NCI-H510A (cell line): ENCODE data around the gene OR10A3.

Experiments
- DNase-seq: peaks from one replicate; lab custom pipeline; 2025; lab: John Stamatoyannopoulos, UW

The OR10A3 gene

DNA sequence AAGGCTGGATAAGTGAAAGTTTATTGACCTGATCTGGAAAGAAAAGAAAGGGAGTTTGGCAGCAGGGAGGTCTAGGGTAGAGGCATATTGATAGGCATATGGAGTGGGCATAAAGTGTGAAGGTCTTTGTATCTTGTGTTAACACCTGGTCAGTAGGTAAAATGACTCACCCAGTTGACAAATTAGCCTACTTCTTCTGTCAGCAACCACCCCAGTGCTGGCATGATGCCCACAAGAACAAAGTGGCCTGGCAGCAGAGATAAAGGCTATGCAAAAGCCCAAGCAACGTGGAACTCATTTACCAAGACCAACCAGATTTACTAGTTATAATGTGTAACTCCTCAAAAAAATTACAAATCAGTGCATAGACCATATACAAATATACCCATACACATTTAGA is 4.9 kb downstream of the OR10A3 start:
- no peak for DNase-seq

DNA sequence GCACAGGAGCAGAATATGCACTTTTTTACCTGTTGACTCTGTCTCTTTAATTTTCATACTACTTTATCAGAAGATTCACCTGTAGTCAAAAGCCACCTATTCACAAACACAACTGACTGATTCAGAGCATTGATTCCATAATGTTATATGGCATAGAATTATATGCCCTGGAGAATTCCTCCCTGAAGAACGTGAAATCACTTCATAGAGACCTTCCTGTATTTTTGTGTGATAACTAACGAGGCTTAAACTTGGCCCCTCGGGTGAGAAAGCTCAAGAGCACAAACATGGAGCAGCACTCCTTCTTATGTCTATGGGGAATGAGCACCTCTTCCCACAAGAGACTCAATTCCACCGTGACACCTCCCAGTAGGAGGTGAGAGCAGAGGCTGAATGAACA is 10.3 kb downstream of the OR10A3 start, which contains the start of gene OR10A6:
TSS of gene OR10A6 (minus strand) at position 101 of the 400 bp plus-strand sequence. CDS start 2,606 bp downstream, outside the sequence.
- DNase-seq, result no peak

DNA sequence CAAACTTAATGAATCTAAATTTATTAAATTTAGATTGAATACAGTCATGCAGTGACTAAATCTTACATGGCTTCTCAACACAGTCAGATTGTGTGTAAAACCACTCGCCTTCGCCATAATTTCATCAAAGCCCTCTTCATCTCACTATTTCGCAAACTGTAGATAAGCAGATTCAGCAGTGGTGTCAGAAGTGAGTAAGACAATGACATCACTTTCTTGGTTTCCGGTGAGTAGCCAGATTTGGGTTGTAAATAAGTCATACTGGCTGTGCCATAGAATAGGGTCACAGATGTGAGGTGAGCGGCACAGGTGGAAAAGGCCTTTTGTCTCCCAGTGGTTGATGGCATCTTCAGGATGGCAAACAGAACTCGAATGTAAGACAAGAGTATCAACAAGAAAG is 13.9 kb downstream of the OR10A3 start:
- no peak for DNase-seq

DNA sequence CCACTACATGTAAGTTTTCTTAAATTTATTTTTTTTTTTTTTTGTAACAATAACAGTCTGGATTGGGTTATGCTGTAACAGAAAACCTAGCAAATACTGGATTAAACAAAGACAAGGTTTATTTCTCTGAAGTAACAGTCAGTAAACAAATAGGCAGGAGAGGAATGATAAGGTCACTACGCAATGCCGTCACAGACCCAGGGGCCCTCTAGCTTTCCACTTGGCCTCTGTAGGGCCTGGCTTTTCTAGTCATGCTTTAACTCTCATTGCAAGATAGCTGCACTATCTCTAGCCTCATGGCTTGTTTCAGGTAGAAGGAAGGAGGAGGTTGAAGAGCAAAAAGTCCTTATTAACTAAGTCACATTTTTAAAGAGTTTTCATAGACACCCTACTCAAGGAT is 17.0 kb downstream of the OR10A3 start:
- DNase-seq, result no peak

DNA sequence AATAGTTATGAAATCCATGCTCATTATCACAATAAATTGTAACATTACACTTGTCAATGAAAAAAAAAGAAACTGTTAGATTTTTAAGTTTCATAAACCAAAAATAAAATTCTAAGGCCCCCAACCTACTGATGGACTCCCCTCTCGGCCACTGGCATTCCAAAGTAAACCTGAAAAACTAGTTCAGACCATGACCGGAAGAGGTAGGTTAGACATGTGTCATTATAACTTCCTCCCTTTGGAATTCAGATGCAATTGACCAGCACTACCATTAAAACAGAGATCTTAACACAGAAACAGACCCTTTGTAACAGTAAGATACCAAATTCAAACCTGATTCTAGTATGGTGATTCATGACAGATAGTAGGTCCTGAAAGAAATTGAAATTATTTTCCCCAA is 23.4 kb downstream of the OR10A3 start:
- DNase-seq, result no peak

DNA sequence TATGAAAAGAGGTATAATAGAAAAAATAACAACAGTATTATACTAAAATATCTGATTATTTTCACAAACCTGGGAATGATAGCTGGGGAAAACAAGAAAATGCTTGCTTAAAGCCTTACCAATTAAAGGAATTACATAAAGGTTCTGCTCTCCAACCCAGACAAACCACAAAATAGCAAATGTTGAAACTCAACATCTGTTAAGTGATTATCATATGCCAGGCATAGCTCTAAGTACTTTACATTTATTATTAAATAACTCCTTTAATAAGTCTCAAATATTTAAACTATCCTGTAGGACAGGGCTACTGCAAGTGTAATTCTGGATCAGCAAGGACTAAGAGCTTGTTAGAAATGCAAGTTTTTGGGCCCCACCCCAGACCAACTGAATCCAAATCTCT is 30.5 kb downstream of the OR10A3 start:
- no peak for DNase-seq

DNA sequence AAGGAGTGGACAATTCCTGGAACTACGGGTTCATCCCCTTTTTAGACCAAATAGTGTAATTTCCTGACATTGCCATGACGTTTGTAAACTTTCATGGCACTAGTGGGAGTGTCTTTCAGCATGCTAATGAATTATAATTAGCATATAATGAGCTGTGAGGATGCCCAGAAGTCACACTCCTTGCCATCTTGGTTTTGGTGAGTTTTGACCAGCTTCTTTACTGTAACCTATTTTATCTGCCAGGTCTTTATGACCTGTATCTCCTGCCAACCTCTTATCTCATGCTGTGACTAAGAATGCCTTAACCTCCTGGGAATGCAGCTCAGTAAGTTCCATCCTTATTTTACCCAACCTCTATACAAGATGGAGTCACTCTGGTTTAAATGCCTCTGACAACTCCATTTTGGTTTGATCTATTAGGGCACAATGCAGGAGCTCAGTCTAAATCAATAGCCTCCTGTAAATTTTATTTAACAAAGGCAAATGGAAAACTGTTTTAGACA is 31.2 kb downstream of the OR10A3 start:
- no peak for DNase-seq

DNA sequence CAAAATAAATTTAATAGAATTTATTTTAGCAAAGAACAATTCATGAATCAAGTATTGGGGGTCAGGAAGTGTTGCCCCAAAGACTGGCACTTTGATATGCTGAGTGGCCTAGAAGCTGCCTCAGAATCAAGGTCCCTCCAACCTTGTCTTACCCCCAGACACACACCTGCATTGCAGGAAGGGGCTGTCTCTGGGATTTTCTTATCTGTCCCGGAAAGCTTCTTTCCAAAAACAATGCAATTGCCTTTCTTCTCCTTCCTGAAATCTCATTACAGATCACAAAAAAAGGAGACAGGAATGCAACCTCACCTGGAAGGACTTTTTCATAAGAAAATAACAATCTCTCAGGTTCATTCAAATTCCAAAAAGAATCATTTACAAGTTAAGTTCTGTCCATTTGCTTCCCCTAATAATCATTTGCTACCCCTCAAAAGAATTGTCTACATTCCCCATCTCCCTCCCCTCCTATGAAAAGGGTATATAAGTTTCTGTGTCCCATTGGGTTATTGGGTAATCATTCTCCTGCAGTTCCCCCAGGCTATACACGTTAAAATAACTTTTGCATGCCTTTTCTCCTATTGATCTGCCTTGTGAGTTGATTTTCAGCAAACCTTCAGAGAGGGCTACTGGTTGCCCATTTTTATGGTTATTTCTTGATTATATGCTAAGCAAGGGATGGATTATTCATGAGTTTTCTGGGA is 31.8 kb downstream of the OR10A3 start:
- no peak for DNase-seq

DNA sequence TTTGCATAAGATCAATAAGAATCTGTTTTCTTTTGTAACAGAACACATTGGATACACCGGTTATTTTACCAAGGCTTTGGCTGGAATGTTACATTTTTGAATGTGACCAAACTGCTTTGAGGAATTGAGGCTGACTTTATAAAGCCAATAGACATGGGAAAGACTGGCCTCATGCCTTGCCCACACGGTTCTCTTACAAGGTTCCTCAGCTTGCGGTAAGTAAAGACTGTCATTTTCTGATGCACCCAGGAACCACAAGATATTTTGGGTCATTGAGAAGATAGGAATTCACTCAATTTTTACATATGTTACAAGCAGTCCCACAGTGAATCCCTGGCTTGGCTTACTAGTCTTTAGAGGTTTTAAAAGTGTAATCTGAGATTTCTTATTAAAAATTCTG is 34.4 kb downstream of the OR10A3 start:
- DNase-seq, result no peak

DNA sequence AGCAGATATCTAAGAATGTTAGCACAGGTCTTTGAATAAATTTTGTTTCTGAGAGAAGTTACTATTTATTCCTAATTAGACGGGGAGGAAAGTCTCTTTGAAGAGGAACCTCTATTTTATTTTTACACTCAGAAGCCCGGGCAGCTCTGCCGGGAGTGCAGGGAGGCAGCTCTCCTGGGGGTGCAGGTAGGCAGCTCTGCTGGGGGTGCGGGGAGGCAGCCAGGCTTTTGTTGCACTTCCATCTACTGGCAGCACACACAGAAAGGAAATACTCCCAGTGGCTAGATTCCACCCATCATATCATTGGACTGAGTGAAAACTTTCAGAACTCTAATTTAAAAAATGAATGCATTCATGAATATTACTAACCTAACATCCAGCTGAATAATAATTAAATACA is 35.0 kb downstream of the OR10A3 start:
- no peak for DNase-seq

DNA sequence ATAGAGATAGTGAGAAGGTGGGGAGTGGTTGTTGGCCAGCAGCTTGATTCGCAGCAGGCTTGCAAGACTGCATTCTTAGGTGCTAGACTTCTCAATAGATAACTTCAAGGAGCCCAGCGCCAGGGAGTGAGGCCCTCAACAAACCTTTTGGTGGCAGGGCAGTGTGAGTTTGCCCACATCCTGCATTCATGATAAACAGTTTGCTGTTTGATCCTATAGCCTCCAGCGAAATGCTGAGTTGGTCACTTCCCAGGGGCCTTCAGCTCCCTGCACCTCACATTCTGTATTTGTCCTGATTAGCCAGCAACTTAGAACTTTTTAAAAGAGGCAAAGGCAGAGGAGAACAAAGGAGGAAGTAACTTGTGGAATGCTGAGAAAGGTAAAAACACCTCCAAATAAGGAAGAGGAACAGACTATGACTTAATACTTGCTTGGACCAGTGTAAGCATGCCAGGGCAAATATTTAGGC is 35.5 kb downstream of the OR10A3 start:
- DNase-seq, result no peak

DNA sequence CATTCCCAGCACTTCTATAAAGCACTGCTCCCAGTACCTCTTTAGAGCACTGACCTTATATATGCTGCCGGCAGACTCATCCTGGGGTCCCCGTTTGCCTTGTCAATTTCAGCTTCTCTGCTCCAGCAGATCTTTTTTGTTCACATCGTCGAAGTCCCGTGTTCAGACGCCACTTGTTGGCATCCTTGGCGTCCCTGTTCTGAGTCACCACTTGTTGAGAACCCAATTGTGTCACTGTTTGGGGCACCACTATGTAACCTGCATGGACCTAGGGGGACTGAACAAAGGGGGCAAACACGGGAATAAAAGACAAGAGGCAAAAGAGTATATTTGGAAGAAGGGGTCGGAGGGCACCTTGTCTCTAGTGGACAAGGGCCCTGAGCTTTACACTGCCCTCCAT is 36.0 kb downstream of the OR10A3 start:
- DNase-seq, result no peak

DNA sequence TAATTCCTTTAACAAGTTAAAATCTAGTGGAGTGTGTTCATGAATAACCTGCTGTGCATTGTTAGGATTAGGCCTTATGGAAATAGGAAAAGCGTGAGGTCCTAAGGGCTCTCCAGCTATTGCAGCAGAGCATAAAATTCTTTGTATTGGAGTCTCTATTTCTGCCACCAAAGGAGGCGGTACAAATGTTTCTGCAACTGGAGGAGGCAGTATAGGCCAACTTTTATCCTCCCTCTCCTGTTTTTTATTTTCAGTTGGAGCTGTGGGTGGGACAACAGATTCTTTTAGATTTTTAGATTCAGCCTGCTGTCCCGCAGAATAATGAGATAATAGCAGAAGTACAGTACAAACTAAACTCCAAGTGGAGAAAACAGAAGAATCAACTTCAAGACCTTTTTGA is 36.6 kb downstream of the OR10A3 start:
- DNase-seq, result no peak

DNA sequence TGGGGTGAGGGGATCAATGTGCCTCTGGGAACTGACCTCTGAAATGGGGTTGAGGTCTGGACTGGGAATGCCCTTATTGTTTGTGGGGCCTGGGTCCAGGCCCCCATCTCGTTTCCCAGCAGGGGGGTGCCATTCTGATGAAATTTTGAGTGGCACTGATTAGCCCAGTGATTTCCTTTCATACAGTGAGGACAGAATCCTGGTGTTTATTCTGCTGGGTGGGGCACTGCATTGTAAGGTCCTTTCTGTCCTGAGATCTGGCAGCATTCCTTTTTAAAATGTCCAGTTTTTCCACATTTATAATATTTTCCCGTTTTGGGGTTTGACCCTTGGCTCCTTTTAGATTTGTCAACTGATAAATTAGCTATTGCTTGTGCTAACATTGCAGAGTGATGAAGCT is 37.6 kb downstream of the OR10A3 start:
- no peak for DNase-seq

DNA sequence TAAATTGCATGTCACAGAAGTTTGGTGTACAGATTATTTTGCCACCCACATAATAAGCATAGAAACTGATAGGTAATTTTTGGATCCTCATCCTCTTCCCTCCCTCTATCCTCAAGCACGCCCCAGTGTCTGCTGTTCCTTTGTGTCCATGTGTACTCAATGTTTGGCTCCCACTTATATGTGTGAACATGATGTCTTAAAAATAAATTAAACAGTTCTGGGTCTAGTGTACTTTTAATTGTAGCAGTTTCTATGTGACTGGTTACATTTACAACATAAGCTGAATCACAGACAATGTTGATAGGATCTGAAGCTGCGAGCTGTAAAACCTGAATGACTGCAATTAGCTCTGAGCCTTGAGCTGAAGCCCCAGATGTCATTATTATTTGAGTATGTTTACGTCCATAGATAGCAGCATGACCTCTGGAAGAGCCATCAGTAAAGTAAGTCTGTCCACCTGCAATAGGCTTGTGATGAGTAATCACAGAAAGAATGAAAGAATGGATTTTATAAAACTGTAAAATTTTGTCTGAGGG is 40.1 kb downstream of the OR10A3 start:
- DNase-seq, result no peak

DNA sequence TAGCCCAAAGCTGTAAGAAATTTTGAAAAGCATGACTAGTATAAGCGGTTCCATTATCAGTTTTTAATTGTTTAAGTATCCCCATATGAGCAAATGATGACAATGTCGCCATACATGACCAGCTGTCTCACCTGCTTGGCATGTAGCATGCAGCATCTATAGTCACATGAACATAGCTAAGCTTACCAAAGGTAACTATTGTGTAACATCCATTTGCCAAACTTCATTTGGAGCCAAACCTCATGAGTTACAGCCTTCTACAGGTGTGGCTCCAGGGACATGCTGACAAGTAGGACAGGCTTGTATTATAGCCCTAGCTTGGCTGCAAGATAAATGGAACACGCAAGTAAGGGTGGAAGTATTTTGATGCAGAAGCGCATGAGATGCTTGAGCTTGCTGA is 40.8 kb downstream of the OR10A3 start:
- no peak for DNase-seq

DNA sequence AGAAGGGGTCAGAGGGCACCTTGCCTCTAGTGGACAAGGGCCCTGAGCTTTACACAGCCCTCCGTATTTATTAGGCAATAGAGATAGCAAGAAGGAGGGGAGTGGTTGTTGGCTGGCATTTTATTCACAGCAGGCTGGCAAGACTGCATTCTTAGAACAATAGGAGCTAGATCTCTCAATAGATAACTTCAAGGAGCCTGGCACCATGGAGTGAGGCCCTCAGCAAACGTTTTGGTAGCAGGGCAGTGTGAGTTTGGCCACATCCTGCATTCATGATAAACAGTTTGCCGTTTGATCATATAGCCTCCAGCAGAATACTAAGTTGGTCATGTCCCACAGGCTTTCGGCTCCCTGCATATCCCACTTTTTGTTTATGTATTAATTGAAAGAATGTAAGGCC is 42.1 kb downstream of the OR10A3 start:
- no peak for DNase-seq

DNA sequence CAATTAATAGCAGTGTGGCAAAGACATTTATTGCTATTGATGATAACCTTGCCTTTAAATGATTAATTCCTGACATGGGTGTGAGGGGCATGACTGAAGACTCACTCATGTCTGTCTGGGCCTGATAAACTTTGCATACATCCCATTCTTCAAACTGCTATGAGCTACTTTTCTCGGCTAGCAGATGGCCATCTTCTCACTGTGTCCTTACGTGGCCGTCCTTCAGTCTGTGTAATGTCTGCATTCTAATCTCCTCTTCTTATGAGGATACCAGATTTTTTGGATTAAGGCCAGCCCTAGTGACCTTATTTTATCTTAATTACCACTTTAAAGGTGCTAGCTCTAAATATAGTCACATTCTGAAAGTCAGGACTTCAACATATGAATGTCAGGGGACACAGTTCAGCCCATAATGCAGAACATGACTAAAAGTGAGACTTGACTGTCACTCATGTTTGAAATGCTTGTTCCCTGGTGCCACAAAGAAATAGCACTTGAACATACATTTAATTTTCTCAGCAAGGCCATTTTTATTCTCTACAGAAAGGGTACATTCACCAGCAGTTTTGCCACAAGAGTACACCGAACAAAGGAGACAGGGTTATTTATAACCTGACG is 42.7 kb downstream of the OR10A3 start:
- no peak for DNase-seq

DNA sequence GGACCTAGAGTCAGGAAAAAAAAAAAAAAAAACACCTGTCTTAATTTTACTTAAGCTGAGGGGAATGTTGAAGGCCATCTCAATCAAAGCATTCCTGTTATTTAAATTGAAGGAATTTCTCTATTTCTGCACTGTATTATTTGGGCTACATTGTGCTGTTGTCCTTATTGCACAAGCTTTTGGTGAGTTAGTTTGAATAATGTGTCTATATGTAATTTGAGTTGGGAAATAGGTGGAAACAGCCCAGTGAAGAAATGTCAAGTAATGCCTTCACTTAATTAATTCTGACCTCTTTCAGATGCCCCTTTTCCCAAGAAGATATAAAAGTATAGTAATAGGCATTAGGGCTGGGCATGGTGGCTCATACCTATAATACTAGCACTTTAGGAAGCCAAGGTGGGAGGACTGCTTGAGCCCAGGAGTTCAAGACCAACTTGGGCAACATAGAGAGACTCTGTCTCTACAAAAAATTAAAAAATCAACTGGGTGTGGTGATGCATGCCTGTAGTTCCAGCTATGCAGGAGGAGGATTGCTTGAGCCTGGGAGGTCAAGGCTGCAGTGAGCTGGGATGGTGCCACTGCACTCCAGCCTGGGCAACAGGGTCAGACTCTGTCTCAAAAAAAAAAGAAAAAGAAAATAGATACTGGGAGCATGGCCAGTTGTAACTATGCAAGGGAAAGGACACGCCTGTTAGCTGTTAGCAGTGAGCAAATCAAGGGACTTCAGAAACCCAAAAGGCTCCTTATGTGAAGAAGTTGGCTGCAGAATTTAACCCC is 45.3 kb downstream of the OR10A3 start:
- no peak for DNase-seq

DNA sequence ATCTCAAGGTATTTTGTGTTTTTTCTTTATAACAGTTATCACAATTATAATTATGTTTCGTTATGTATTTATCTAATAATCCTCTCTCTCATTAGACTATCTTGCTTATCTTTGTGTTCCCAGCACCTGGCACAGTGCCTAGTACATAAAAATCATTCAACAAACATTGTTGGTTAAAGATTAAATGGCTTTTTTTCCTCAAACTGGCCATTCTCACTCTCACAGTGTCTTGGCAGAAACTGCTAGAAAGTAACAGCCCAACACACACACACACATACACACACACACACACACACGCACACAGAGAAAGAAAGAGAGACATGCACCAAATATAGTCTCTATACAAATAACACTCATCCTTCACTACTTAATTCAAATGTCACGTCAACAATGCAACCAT is 47.3 kb downstream of the OR10A3 start:
- DNase-seq, result no peak

DNA sequence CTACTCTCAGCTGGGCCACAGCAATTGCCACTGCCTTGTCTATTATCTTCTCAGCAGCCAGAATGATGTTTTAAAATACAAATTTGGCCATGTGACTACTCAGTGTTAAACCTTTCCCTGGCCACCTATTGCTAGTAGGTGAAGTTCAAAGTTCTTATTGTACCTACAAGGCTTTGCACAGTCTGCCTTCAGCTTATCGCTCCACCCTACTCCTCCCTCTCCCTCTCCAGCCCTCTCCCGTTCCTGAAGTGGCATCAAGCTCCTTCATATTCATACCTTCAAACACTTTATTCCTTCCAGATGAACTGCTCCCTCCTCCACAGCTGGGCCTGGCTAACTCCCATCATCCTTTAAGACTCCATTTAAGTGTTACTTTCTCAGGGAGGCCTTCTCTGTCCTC is 47.7 kb downstream of the OR10A3 start:
- no peak for DNase-seq

DNA sequence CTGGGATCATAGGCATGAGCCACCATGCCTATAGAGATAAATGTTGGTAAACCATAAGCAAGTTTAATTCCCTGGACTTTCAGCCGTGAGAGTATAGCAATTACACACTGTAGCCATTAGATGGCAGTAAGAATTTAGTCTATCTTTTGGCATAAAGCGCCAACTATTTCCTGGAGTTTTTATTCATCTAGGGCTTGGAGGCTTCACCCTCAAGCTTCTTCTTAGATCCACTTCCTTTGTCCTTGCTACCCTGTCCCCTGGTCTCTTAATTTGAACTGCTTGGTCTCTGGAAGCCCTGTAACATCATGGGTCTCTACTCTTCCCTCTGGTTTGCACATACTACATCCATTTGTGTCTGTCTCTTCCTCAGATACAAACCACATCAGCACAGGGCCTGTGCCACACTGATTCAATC is 48.7 kb downstream of the OR10A3 start:
- DNase-seq, result no peak
